Stomach smooth muscle (tissue), 2 donors: ENCODE results near the gene HIF1A.

Experiments
- H3K27ac ChIP-seq: one replicate; pipeline ENCODE4 v1.7.0; 2013; ENCODE audit warnings: mild to moderate bottlenecking, low read length, inconsistent platforms
- H3K27me3 ChIP-seq, 2 donors: one replicate each; pipeline ENCODE4 v1.7.0; 2013; ENCODE audit warnings: low read length in 2 of 2; ENCODE audit not compliant: insufficient read depth in 2 of 2, control insufficient read depth in 1 of 2
- H3K36me3 ChIP-seq, 2 donors: one replicate each; pipeline ENCODE4 v1.7.0; 2013; ENCODE audit warnings: low read length in 2 of 2; ENCODE audit not compliant: control insufficient read depth in 2 of 2, insufficient read depth in 2 of 2
- H3K4me1 ChIP-seq: one replicate; pipeline ENCODE4 v1.7.0; 2013; ENCODE audit warnings: low read length; ENCODE audit not compliant: control insufficient read depth, insufficient read depth
- H3K4me3 ChIP-seq, 2 donors: one replicate each; pipeline ENCODE4 v1.7.0; 2013; ENCODE audit warnings: low read length in 2 of 2
- H3K9ac ChIP-seq, 2 donors: one replicate each; pipeline ENCODE4 v1.7.0; 2013; ENCODE audit warnings: low read length in 2 of 2, mild to moderate bottlenecking in 1 of 2
- H3K9me3 ChIP-seq, 2 donors: one replicate each; pipeline ENCODE4 v1.7.0; 2013; ENCODE audit warnings: low read length in 2 of 2; ENCODE audit not compliant: control insufficient read depth in 2 of 2
- donor health status: healthy.
- donor health status: Pancreatic carcinoma.

Gene HIF1A

GRCh38 chr14:61673305-61673704 lies 22.0 kb upstream of the HIF1A start:
- Histone ChIP-seq H3K9me3 (no peaks in the 10 kb centered on the region), H3K4me1 (no peaks in the 10 kb centered on the region), H3K4me3 (no peak overlapping the region), H3K36me3 (no peaks in the 10 kb centered on the region), H3K27ac (no peak overlapping the region), H3K27me3 (no peaks in the 10 kb centered on the region), H3K9ac (no peak overlapping the region)

GRCh38 chr14:61675291-61675690 lies 20.0 kb upstream of the HIF1A start:
- Histone ChIP-seq H3K9me3 (no peaks in the 10 kb centered on the region), H3K4me3 (no peak overlapping the region), H3K27me3 (no peaks in the 10 kb centered on the region), H3K27ac (no peak overlapping the region), H3K4me1 (no peaks in the 10 kb centered on the region), H3K36me3 (no peaks in the 10 kb centered on the region), H3K9ac (no peak overlapping the region)

- Histone ChIP-seq H3K4me3 (no peak overlapping the region), H3K36me3 (no peaks in the 10 kb centered on the region)
These were observed 17.8 kb upstream of the HIF1A start for GRCh38 chr14:61677479-61677878.

GRCh38 chr14:61678975-61679374 lies 16.3 kb upstream of the HIF1A start:
- no peak overlapping the region for H3K4me3 ChIP-seq
- no peaks in the 10 kb centered on the region for H3K27me3 ChIP-seq
- H3K9ac ChIP-seq: no peak overlapping the region
- H3K4me1 ChIP-seq: no peaks in the 10 kb centered on the region
- H3K9me3 ChIP-seq: no peaks in the 10 kb centered on the region
- no peaks in the 10 kb centered on the region for H3K36me3 ChIP-seq
- H3K27ac ChIP-seq: no peak overlapping the region

More at GRCh38 chr14:61677479-61677878, 17.8 kb upstream of the HIF1A start:
- Histone ChIP-seq H3K4me1 (no peaks in the 10 kb centered on the region), H3K27ac (no peak overlapping the region), H3K9me3 (no peaks in the 10 kb centered on the region), H3K9ac (no peak overlapping the region), H3K27me3 (no peaks in the 10 kb centered on the region)

- H3K9ac ChIP-seq: no peak overlapping the region
- H3K4me3 ChIP-seq: no peak overlapping the region
- H3K27ac ChIP-seq: no peak overlapping the region
- no peaks in the 10 kb centered on the region for H3K9me3 ChIP-seq
- H3K36me3 ChIP-seq: no peaks in the 10 kb centered on the region
- no peaks in the 10 kb centered on the region for H3K27me3 ChIP-seq
- no peaks in the 10 kb centered on the region for H3K4me1 ChIP-seq
These were observed 13.9 kb upstream of the HIF1A start for GRCh38 chr14:61681413-61681812.

GRCh38 chr14:61683108-61683507 lies 12.2 kb upstream of the HIF1A start:
- Histone ChIP-seq H3K9me3 (no peaks in the 10 kb centered on the region), H3K27me3 (no peaks in the 10 kb centered on the region), H3K9ac (no peak overlapping the region), H3K36me3 (no peaks in the 10 kb centered on the region), H3K4me3 (no peak overlapping the region), H3K27ac (no peak overlapping the region), H3K4me1 (no peaks in the 10 kb centered on the region)

GRCh38 chr14:61690039-61690438 lies 5.3 kb upstream of the HIF1A start:
- Histone ChIP-seq H3K27me3 (no peaks in the 10 kb centered on the region), H3K9ac (no peak overlapping the region), H3K36me3 (no peaks in the 10 kb centered on the region), H3K9me3 (no peaks in the 10 kb centered on the region), H3K27ac (no peak overlapping the region), H3K4me1 (no peaks in the 10 kb centered on the region), H3K4me3 (no peak overlapping the region)

- no peaks in the 10 kb centered on the region for H3K36me3 ChIP-seq
- H3K9ac ChIP-seq: no peak overlapping the region
- no peak overlapping the region for H3K27ac ChIP-seq
- H3K27me3 ChIP-seq: no peaks in the 10 kb centered on the region
- H3K4me1 ChIP-seq: no peaks in the 10 kb centered on the region
- H3K4me3 ChIP-seq: no peak overlapping the region
- no peaks in the 10 kb centered on the region for H3K9me3 ChIP-seq
These were observed 4.3 kb upstream of the HIF1A start for GRCh38 chr14:61690982-61691381.

GRCh38 chr14:61691495-61691894 lies 3.8 kb upstream of the HIF1A start:
- Histone ChIP-seq H3K36me3 (no peaks in the 10 kb centered on the region), H3K4me3 (no peak overlapping the region), H3K27ac (no peak overlapping the region), H3K27me3 (no peaks in the 10 kb centered on the region), H3K4me1 (no peaks in the 10 kb centered on the region), H3K9me3 (no peaks in the 10 kb centered on the region), H3K9ac (no peak overlapping the region)

- Histone ChIP-seq H3K4me1 (peaks cover 2% of the 10 kb centered on the region), H3K27ac (no peak overlapping the region), H3K9ac (no peak overlapping the region), H3K4me3 (no peak overlapping the region), H3K27me3 (no peaks in the 10 kb centered on the region), H3K9me3 (no peaks in the 10 kb centered on the region), H3K36me3 (no peaks in the 10 kb centered on the region)
These were observed 1.3 kb upstream of the HIF1A start for GRCh38 chr14:61694039-61694438.

- H3K4me3 ChIP-seq: peak overlapping the region; percentile 88 to 94
- peak overlapping the region; percentile 76 for H3K27ac ChIP-seq
- H3K27me3 ChIP-seq: no peaks in the 10 kb centered on the region
- H3K4me1 ChIP-seq: peaks cover 3% of the 10 kb centered on the region
- H3K9ac ChIP-seq: peak overlapping the region; percentile 76 to 88
- no peaks in the 10 kb centered on the region for H3K36me3 ChIP-seq
- no peaks in the 10 kb centered on the region for H3K9me3 ChIP-seq
These were observed 598 bp downstream of the HIF1A start for GRCh38 chr14:61695695-61696527.
